ENCODE data around the gene DDX3X.
"Not testable (repeated sequence)": the region's sequence is repeated elsewhere in the genome, so short reads cannot be mapped to it uniquely, and the experiment has no call there.

DDX3X gene

GRCh38 chrX:41351923-41352322 lies 18.0 kb downstream of the DDX3X start:
- Histone ChIP-seq H3K27me3 (ENCODE audit: insufficient read depth, low read depth) (no peaks in the 10 kb centered on the region), H3K4me1 (ENCODE audit: low read depth, poor library complexity, severe bottlenecking) (no peaks in the 10 kb centered on the region), H3K4me3 (IDR thresholded peaks at IDR 0.05; ENCODE audit: insufficient read depth, low read depth, low read length) (no peak overlapping the region), H4K20me1 (ENCODE audit: insufficient read depth) (no peaks in the 10 kb centered on the region), H3K36me3 (ENCODE audit: insufficient read depth) (peaks cover 4% of the 10 kb centered on the region; the same call in 1 of the 2 replicates), H3K9ac (no peak overlapping the region), H3K27ac (no peak overlapping the region), H2AFZ (ENCODE audit: low read depth) (no peak overlapping the region), H3K4me2 (no peak overlapping the region), H3K79me2 (ENCODE audit: insufficient read depth, low read depth) (no peaks in the 10 kb centered on the region)
- TF ChIP-seq CTCF (conservative IDR thresholded peaks at IDR 0.05; ENCODE audit: low read depth, low read length), result no peak

GRCh38 chrX:41352329-41352838 lies 18.4 kb downstream of the DDX3X start:
- no peak overlapping the region for H3K4me2 ChIP-seq
- no peak overlapping the region for H3K9ac ChIP-seq
- H4K20me1 ChIP-seq (ENCODE audit: insufficient read depth), result no peaks in the 10 kb centered on the region
- no peak overlapping the region for H3K4me3 ChIP-seq (IDR thresholded peaks at IDR 0.05; ENCODE audit: insufficient read depth, low read depth, low read length)
- no peaks in the 10 kb centered on the region for H3K4me1 ChIP-seq (ENCODE audit: low read depth, poor library complexity, severe bottlenecking)
- H3K27ac ChIP-seq, result no peak overlapping the region
- no peaks in the 10 kb centered on the region for H3K79me2 ChIP-seq (ENCODE audit: insufficient read depth, low read depth)
- no peak for TF ChIP-seq CTCF (conservative IDR thresholded peaks at IDR 0.05; ENCODE audit: low read depth, low read length)
- H3K27me3 ChIP-seq (ENCODE audit: insufficient read depth, low read depth), result no peaks in the 10 kb centered on the region
- no peak overlapping the region for H2AFZ ChIP-seq (ENCODE audit: low read depth)
- peaks cover 4% of the 10 kb centered on the region; the same call in 1 of the 2 replicates for H3K36me3 ChIP-seq (ENCODE audit: insufficient read depth)

GRCh38 chrX:41353985-41354384 lies 20.0 kb downstream of the DDX3X start:
- no peak overlapping the region for H3K4me3 ChIP-seq (IDR thresholded peaks at IDR 0.05; ENCODE audit: insufficient read depth, low read depth, low read length)
- no peaks in the 10 kb centered on the region for H3K36me3 ChIP-seq (ENCODE audit: insufficient read depth)
- no peaks in the 10 kb centered on the region for H4K20me1 ChIP-seq (ENCODE audit: insufficient read depth)
- H3K4me2 ChIP-seq, result no peak overlapping the region
- H3K9ac ChIP-seq, result no peak overlapping the region
- no peaks in the 10 kb centered on the region for H3K4me1 ChIP-seq (ENCODE audit: low read depth, poor library complexity, severe bottlenecking)
- H3K27me3 ChIP-seq (ENCODE audit: insufficient read depth, low read depth), result no peaks in the 10 kb centered on the region
- H2AFZ ChIP-seq (ENCODE audit: low read depth), result no peak overlapping the region
- no peak overlapping the region for H3K27ac ChIP-seq
- TF ChIP-seq CTCF (conservative IDR thresholded peaks at IDR 0.05; ENCODE audit: low read depth, low read length), result no peak
- no peaks in the 10 kb centered on the region for H3K79me2 ChIP-seq (ENCODE audit: insufficient read depth, low read depth)

DNA sequence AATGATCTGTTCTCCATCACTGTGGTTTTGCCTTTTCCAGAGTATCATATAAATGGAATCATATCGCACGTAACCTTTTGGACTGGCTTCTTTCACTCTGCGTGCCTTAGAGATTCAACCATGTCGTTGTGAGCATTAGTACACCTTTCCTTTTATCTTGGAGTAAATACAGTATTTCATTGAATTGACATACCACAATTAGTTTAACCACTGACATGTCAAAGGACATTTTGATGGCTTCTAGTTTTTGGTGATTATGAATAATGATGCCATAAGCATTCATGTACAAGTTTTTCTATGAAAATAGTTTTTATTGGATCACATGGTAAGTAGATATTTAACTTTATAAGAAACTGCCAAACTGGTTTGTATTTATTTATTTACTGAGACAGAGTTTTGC lies 35.2 kb downstream of the DDX3X start:
- Histone ChIP-seq H3K4me1 (ENCODE audit: low read depth, poor library complexity, severe bottlenecking) (no peaks in the 10 kb centered on the region), H3K79me2 (ENCODE audit: insufficient read depth, low read depth) (no peaks in the 10 kb centered on the region), H3K4me3 (IDR thresholded peaks at IDR 0.05; ENCODE audit: insufficient read depth, low read depth, low read length) (no peak overlapping the region), H3K9ac (no peak overlapping the region), H3K27ac (no peak overlapping the region), H3K27me3 (ENCODE audit: insufficient read depth, low read depth) (no peaks in the 10 kb centered on the region), H4K20me1 (ENCODE audit: insufficient read depth) (no peaks in the 10 kb centered on the region), H3K4me2 (no peak overlapping the region), H3K36me3 (ENCODE audit: insufficient read depth) (no peaks in the 10 kb centered on the region), H2AFZ (ENCODE audit: low read depth) (no peak overlapping the region)
- TF ChIP-seq CTCF (conservative IDR thresholded peaks at IDR 0.05; ENCODE audit: low read depth, low read length), result no peak

DNA sequence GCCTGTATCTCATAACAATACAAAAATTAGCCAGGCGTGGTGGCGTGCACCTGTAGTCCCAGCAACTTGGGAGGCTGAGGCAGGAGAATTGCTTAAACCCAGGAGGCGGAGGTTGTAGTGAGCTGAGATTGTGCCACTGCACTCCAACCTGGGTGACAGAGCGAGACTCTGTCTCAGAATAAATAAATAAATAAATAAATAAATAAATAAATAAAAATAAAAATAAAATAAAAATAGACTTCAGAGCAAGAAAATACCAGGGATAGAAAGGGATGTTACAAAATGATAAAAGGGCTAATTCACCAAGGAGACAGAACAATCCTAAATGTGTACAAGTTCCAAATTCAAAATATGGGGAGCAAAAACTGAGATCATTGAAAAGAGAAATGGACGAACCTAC lies 37.6 kb downstream of the DDX3X start:
- H3K9ac ChIP-seq; H3K27ac ChIP-seq; H3K4me2 ChIP-seq; H3K79me2 ChIP-seq (ENCODE audit: insufficient read depth, low read depth); H2AFZ ChIP-seq (ENCODE audit: low read depth); H4K20me1 ChIP-seq (ENCODE audit: insufficient read depth); H3K27me3 ChIP-seq (ENCODE audit: insufficient read depth, low read depth); H3K4me1 ChIP-seq (ENCODE audit: low read depth, poor library complexity, severe bottlenecking); H3K4me3 ChIP-seq (IDR thresholded peaks at IDR 0.05; ENCODE audit: insufficient read depth, low read depth, low read length); H3K36me3 ChIP-seq (ENCODE audit: insufficient read depth): not testable (repeated sequence)
